ENCODE measurements around the gene FBXW11.

- TF ChIP-seq CTCF (IDR thresholded peaks at IDR 0.05 in 2 of 3, conservative IDR thresholded peaks at IDR 0.05 in 1 of 3; ENCODE audit: borderline replicate concordance in 1 of 3, insufficient read depth in 1 of 3, low read depth in 2 of 3, low read length in 2 of 3), result no peak
- TF ChIP-seq SRF (IDR thresholded peaks at IDR 0.05; ENCODE audit: low read depth), result no peak
- TF ChIP-seq REST (IDR thresholded peaks at IDR 0.05; ENCODE audit: low read depth), result no peak
- no peak for TF ChIP-seq EGR1 (IDR thresholded peaks at IDR 0.05; ENCODE audit: low read depth)
- TF ChIP-seq EZH2phosphoT487 (IDR thresholded peaks at IDR 0.05; ENCODE audit: borderline replicate concordance), result no peak
- TF ChIP-seq POLR2A (IDR thresholded peaks at IDR 0.05; ENCODE audit: borderline replicate concordance, extremely low read depth, insufficient read depth, insufficient read length), result no peak
- no peak for TF ChIP-seq ZBTB33 (IDR thresholded peaks at IDR 0.05; ENCODE audit: extremely low read depth, insufficient replicate concordance, low read length)
- TF ChIP-seq EZH2 (IDR thresholded peaks at IDR 0.05), result no peak
- no peak for TF ChIP-seq MAX (IDR thresholded peaks at IDR 0.05)
- no peak for TF ChIP-seq SP1 (IDR thresholded peaks at IDR 0.05; ENCODE audit: low read depth)
These were observed 6.6 kb downstream of the FBXW11 start for GRCh38 chr5:171999877-172000276.
